ENCODE data around the gene DNAJC4. TPM values are rescaled to one million over a fixed set of nuclear protein-coding genes. Genes with fewer than 3 reads are reported as not detected.
A peak's percentile ranks its signal among the peaks of the same experiment; 100 is the strongest.

DNAJC4 gene
- total RNA-seq, 1 donor, result 9.8 TPM

DNA sequence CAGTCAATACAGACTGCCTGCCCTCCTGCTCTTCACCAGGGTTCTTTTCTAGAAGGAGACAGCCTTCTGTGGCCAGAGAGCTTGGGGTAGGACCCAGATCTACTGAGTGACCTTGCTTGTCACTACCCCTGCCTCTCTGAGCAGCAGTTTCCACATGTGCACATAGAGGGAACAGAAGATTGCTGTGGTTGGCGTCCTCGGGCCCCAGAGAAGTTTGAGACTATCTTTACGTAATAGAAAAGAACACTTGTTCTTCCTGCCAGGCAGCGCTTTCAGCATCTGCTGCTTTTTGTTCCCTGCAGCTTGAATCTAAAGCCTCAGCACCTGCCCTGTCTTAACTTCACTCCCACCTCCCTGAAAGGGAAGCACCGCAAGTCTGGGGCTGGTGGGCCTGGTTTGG lies 8.7 kb downstream of the DNAJC4 start:
- Histone ChIP-seq H2AFZ (ENCODE audit: low read length) (no peak overlapping the region), H3K9me3 (ENCODE audit: low read depth, low read length) (no peaks in the 10 kb centered on the region), H3K27me3 (ENCODE audit: insufficient read depth, low read length) (no peaks in the 10 kb centered on the region), H3K27ac (ENCODE audit: low read depth, low read length) (no peak overlapping the region), H3K4me1 (ENCODE audit: insufficient read depth, low read length) (peaks cover 28% of the 10 kb centered on the region), H3K36me3 (ENCODE audit: insufficient read depth, low read length) (peaks cover 17% of the 10 kb centered on the region), H3K4me2 (ENCODE audit: insufficient read depth, low read length) (no peak overlapping the region), H3K4me3 (ENCODE audit: insufficient read depth, low read length) (no peak overlapping the region), H4K20me1 (ENCODE audit: insufficient read depth, low read length) (peaks cover 12% of the 10 kb centered on the region), H3K79me2 (ENCODE audit: insufficient read depth, low read length) (peaks cover 32% of the 10 kb centered on the region)
- DNase-seq (ENCODE audit: insufficient read length, low spot score, missing footprints), result no peak
- TF ChIP-seq, protein P1, sequence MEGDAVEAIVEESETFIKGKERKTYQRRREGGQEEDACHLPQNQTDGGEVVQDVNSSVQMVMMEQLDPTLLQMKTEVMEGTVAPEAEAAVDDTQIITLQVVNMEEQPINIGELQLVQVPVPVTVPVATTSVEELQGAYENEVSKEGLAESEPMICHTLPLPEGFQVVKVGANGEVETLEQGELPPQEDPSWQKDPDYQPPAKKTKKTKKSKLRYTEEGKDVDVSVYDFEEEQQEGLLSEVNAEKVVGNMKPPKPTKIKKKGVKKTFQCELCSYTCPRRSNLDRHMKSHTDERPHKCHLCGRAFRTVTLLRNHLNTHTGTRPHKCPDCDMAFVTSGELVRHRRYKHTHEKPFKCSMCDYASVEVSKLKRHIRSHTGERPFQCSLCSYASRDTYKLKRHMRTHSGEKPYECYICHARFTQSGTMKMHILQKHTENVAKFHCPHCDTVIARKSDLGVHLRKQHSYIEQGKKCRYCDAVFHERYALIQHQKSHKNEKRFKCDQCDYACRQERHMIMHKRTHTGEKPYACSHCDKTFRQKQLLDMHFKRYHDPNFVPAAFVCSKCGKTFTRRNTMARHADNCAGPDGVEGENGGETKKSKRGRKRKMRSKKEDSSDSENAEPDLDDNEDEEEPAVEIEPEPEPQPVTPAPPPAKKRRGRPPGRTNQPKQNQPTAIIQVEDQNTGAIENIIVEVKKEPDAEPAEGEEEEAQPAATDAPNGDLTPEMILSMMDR (IDR thresholded peaks at IDR 0.05; ENCODE audit: extremely low read depth, low read depth, low read length), result no peak

DNA sequence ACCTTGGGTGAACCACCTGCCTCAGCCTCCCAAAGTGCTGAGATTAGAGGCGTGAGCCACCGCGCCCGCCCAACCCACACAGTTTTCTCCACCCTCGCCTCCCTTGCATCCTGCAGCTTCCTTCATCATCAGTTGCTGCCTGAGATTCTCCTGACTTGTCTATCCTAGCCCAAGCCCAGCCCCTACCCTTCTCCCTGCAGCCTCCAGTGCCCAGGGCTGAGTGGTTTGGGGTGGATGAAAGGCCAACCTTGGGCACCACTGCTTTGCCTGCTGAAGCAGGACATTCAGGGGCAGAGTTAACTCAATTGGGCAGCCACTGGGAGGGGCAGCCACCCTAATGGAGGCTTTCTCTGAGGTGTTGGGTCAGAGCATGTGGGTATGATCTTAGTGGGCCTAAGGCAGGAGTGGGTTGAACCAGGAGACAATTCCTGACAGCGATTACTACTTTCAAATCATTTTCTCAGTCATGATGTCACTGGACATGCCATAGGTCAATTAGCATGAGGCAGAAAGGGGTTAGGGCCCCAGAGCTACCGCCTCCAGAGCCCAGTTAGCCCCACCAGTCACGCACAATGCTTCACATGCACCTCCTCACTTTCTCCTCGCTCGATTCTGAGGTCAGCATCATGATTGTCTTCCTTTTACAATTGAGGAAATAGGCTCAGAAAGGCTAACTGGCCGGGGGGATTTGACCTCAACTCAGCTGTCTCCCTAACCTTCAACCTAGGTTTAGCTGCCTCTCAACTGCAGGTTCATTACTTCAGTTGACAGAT lies 9.5 kb downstream of the DNAJC4 start:
- peak overlapping the region; percentile 91 for H3K4me2 ChIP-seq (ENCODE audit: insufficient read depth, low read length)
- H3K27me3 ChIP-seq (ENCODE audit: insufficient read depth, low read length), result no peaks in the 10 kb centered on the region
- DNase-seq (ENCODE audit: insufficient read length, low spot score, missing footprints), result no peak
- H3K4me1 ChIP-seq (ENCODE audit: insufficient read depth, low read length), result peaks cover 30% of the 10 kb centered on the region
- no peak overlapping the region for H2AFZ ChIP-seq (ENCODE audit: low read length)
- peaks cover 36% of the 10 kb centered on the region for H3K79me2 ChIP-seq (ENCODE audit: insufficient read depth, low read length)
- no peaks in the 10 kb centered on the region for H3K9me3 ChIP-seq (ENCODE audit: low read depth, low read length)
- H4K20me1 ChIP-seq (ENCODE audit: insufficient read depth, low read length), result peaks cover 12% of the 10 kb centered on the region
- H3K27ac ChIP-seq (ENCODE audit: low read depth, low read length), result peak overlapping the region; percentile 96
- TF ChIP-seq, protein P1 (IDR thresholded peaks at IDR 0.05; ENCODE audit: extremely low read depth, low read depth, low read length), result no peak
- peaks cover 20% of the 10 kb centered on the region for H3K36me3 ChIP-seq (ENCODE audit: insufficient read depth, low read length)
- H3K4me3 ChIP-seq (ENCODE audit: insufficient read depth, low read length), result peak overlapping the region; percentile 87

DNA sequence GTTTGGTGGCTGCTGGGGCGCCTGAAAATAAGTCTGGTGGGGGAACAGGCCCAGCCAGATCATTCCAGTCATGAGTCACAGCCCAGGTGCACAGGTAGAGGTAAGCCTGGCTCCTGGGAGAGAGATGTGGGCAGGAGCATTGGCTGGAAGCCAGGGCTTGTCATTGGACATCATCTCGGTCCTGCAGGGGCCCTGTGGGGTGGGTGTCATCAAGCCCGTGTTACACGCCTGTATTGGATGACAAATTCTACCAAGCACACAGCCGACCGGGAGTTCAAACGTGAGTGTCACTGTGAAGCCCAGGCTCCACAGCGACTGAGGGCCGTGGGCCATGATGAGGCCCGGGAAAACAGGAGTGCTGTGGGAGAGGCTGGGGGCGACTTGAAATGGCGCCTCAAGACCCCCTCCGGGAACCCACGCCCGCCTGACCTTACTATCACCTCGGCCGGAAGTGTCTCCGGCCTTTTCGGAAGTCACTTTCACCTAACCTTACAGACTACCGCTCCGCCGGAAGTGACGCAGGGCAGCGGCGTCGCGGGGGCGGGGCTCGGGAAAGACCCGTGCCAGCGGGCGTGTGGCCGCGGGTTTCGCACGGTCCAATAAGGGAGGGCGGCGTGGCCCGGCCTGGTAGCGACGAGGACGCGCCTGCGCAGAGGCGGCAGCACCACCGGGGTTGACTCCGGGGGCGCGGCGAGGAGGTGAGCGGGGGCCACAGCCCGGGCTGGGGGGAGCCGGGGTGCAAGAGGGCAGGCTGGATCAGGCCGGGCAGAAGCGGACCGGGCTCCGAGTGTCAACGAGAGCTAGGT lies 10.3 kb downstream of the DNAJC4 start, which contains the start of gene FKBP2:
Gene FKBP2 (plus strand): TSS at position 661 of the 806 bp plus-strand sequence. CDS start 1,293 bp downstream, outside the sequence.
- Histone ChIP-seq H3K36me3 (ENCODE audit: insufficient read depth, low read length) (peaks cover 20% of the 10 kb centered on the region), H3K4me2 (ENCODE audit: insufficient read depth, low read length) (peak within 1 kb of the TSS; percentile 91), H3K9me3 (ENCODE audit: low read depth, low read length) (no peaks in the 10 kb centered on the region), H3K4me1 (ENCODE audit: insufficient read depth, low read length) (peaks cover 31% of the 10 kb centered on the region), H3K27ac (ENCODE audit: low read depth, low read length) (peak within 1 kb of the TSS; percentile 96), H2AFZ (ENCODE audit: low read length) (peak within 1 kb of the TSS; percentile 94), H3K79me2 (ENCODE audit: insufficient read depth, low read length) (peaks cover 37% of the 10 kb centered on the region), H3K4me3 (ENCODE audit: insufficient read depth, low read length) (peak within 1 kb of the TSS; percentile 87), H4K20me1 (ENCODE audit: insufficient read depth, low read length) (peaks cover 11% of the 10 kb centered on the region), H3K27me3 (ENCODE audit: insufficient read depth, low read length) (no peaks in the 10 kb centered on the region)
- DNase-seq (ENCODE audit: insufficient read length, low spot score, missing footprints), result peak; percentile 100
- TF ChIP-seq, protein P1 (IDR thresholded peaks at IDR 0.05; ENCODE audit: extremely low read depth, low read depth, low read length), result no peak

DNA sequence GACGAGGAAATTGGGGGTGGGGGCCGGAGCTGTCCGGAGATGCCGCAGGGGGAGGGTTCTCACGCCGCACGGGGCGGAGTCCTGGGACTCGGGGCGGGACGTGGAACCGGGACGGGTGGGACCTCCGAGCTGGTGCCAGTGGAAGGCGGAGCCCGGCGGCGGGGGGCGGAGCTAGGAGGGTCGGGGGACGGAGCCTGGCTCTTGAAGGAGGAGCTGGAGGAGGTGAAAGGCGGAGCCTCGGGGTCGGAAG lies 10.8 kb downstream of the DNAJC4 start:
- Histone ChIP-seq H3K36me3 (ENCODE audit: insufficient read depth, low read length) (peaks cover 20% of the 10 kb centered on the region), H4K20me1 (ENCODE audit: insufficient read depth, low read length) (peaks cover 8% of the 10 kb centered on the region), H3K4me1 (ENCODE audit: insufficient read depth, low read length) (peaks cover 29% of the 10 kb centered on the region), H2AFZ (ENCODE audit: low read length) (peak overlapping the region; percentile 70), H3K4me3 (ENCODE audit: insufficient read depth, low read length) (peak overlapping the region; percentile 87), H3K27ac (ENCODE audit: low read depth, low read length) (peak overlapping the region; percentile 96), H3K27me3 (ENCODE audit: insufficient read depth, low read length) (no peaks in the 10 kb centered on the region), H3K4me2 (ENCODE audit: insufficient read depth, low read length) (peak overlapping the region; percentile 91), H3K9me3 (ENCODE audit: low read depth, low read length) (no peaks in the 10 kb centered on the region), H3K79me2 (ENCODE audit: insufficient read depth, low read length) (peaks cover 41% of the 10 kb centered on the region)
- peak; percentile 99 for DNase-seq (ENCODE audit: insufficient read length, low spot score, missing footprints)
- TF ChIP-seq, protein P1 (IDR thresholded peaks at IDR 0.05; ENCODE audit: extremely low read depth, low read depth, low read length), result no peak
